H1 (cell line): Measurements from ENCODE around the gene VSNL1. TPM values are rescaled to one million over a fixed set of nuclear protein-coding genes. Genes with fewer than 3 reads are reported as not detected.

Source experiments
- CTCF ChIA-PET: fragments of 300-600 bp; sonication (Branson Sonifier 250); formaldehyde crosslinking; loops from one replicate; lab custom pipeline; 2021; ENCODE audit not compliant: partially characterized antibody; lab: Charles Lee
- POLR2A ChIA-PET: fragments of 300-600 bp; sonication (Branson Sonifier 250); formaldehyde crosslinking; loops from one replicate; lab custom pipeline; 2021; ENCODE audit warnings: inconsistent platforms; ENCODE audit not compliant: partially characterized antibody; lab: Charles Lee
- DNase-seq, 2 experiments: peaks; one replicate each; pipeline versions ENCODE4 v3.0.0 to v3.0.0-alpha.2; 2010 to 2022; ENCODE audit warnings: low spot score in 2 of 2, low read depth in 1 of 2, mixed read lengths in 1 of 2
- FAIRE-seq: peaks from 2 replicates; lab custom pipeline; 2011; peaks lifted over from hg19 to GRCh38; lab: Jason Lieb, UNC
- H2AFZ ChIP-seq: 2 replicates; pipeline ENCODE4 v1.8.1; 2012; ENCODE audit warnings: low read length, inconsistent platforms
- H2AK5ac ChIP-seq: 2 replicates; pipeline ENCODE4 v1.6.1; 2013; ENCODE audit warnings: low read depth, low read length
- H2BK120ac ChIP-seq: replicated peaks from 2 replicates; pipeline ENCODE3; 2013; ENCODE audit warnings: low read depth, low read length, inconsistent platforms
- H2BK12ac ChIP-seq: 2 replicates; pipeline ENCODE4 v1.6.1; 2013; ENCODE audit warnings: low read depth, low read length
- H2BK15ac ChIP-seq: 2 replicates; pipeline ENCODE4 v1.6.1; 2013; ENCODE audit warnings: low read length
- H2BK20ac ChIP-seq: 2 replicates; pipeline ENCODE4 v1.6.1; 2013; ENCODE audit warnings: low read length
- H2BK5ac ChIP-seq: 2 replicates; pipeline ENCODE4 v1.6.1; 2013; ENCODE audit warnings: low read depth, low read length
- H3K14ac ChIP-seq: 2 replicates; pipeline ENCODE4 v1.6.1; 2013; ENCODE audit warnings: inconsistent platforms; ENCODE audit not compliant: insufficient read length
- H3K18ac ChIP-seq: 2 replicates; pipeline ENCODE4 v1.6.1; 2013; ENCODE audit warnings: low read length; ENCODE audit errors: extremely low read depth
- H3K23ac ChIP-seq: 2 replicates; pipeline ENCODE4 v1.6.1; 2013; ENCODE audit warnings: inconsistent platforms; ENCODE audit not compliant: insufficient read length
- H3K23me2 ChIP-seq: 2 replicates; pipeline ENCODE4 v1.6.1; 2013; ENCODE audit warnings: low read depth, low read length
- H3K27ac ChIP-seq: 2 replicates; pipeline ENCODE4 v1.6.1; 2011; ENCODE audit warnings: low read depth, low read length, inconsistent platforms
- H3K27me3 ChIP-seq, 4 experiments: replicated peaks in 1 of 4; 1 replicate in 1 of 4; 2 replicates in 3 of 4; pipeline versions ENCODE4 v1.6.1 to v1.8.1; 2011 to 2013; ENCODE audit warnings: low read length in 3 of 4, mild to moderate bottlenecking in 3 of 4, inconsistent platforms in 2 of 4, mixed read lengths in 2 of 4, moderate library complexity in 1 of 4; ENCODE audit not compliant: control insufficient read depth in 3 of 4, insufficient read depth in 3 of 4; ENCODE audit errors: extremely low read depth in 1 of 4
- H3K36me3 ChIP-seq, 4 experiments: 2 replicates each; pipeline versions ENCODE4 v1.6.1 to v1.8.1; 2011 to 2013; ENCODE audit warnings: mild to moderate bottlenecking in 4 of 4, low read length in 3 of 4, moderate library complexity in 2 of 4, control low read depth in 1 of 4, inconsistent platforms in 1 of 4; ENCODE audit not compliant: insufficient read depth in 4 of 4, control insufficient read depth in 2 of 4
- H3K4ac ChIP-seq: replicated peaks from 2 replicates; pipeline ENCODE3; 2013; ENCODE audit warnings: low read length, low read depth, mixed read lengths, inconsistent platforms; ENCODE audit not compliant: insufficient read length
- H3K4me1 ChIP-seq, 4 experiments: replicated peaks in 1 of 4; 1 replicate in 1 of 4; 2 replicates in 3 of 4; pipeline versions ENCODE4 v1.6.1 to v1.8.1; 2011 to 2013; ENCODE audit warnings: low read length in 3 of 4, inconsistent platforms in 2 of 4, mixed read lengths in 1 of 4; ENCODE audit not compliant: insufficient read depth in 4 of 4, control insufficient read depth in 3 of 4
- H3K4me2 ChIP-seq, 2 experiments: 2 replicates each; pipeline versions ENCODE4 v1.6.1 to v1.8.1; 2011 to 2013; ENCODE audit warnings: low read depth in 2 of 2, low read length in 2 of 2, control low read depth in 1 of 2, inconsistent platforms in 1 of 2, mild to moderate bottlenecking in 1 of 2; ENCODE audit not compliant: insufficient read depth in 1 of 2
- H3K4me3 ChIP-seq, 4 experiments: fragments of 200-600, 300-600 bp in 1 of 4; sonication (generic), shearing (Covaris generic), sonication (Bioruptor Twin) in 1 of 4; 2 replicates each; pipeline versions ENCODE4 v1.5.1 to v1.8.1; 2011 to 2016; ENCODE audit warnings: low read length in 4 of 4, low read depth in 3 of 4, control low read depth in 2 of 4, inconsistent platforms in 2 of 4, mild to moderate bottlenecking in 2 of 4, mixed read lengths in 1 of 4, moderate library complexity in 1 of 4; ENCODE audit not compliant: insufficient read depth in 2 of 4; ENCODE audit errors: extremely low read depth in 1 of 4
- H3K56ac ChIP-seq: replicated peaks from 2 replicates; pipeline ENCODE3; 2013; ENCODE audit warnings: low read depth, mild to moderate bottlenecking, mixed read lengths, low read length, inconsistent platforms; ENCODE audit not compliant: insufficient read length
- H3K79me1 ChIP-seq: 2 replicates; pipeline ENCODE4 v1.6.1; 2013; ENCODE audit warnings: low read depth, low read length, control low read depth
- H3K79me2 ChIP-seq, 2 experiments: 2 replicates each; pipeline versions ENCODE4 v1.6.1 to v1.8.1; 2012 to 2013; ENCODE audit warnings: low read length in 2 of 2, mild to moderate bottlenecking in 2 of 2, inconsistent platforms in 1 of 2; ENCODE audit not compliant: insufficient read depth in 2 of 2, control insufficient read depth in 1 of 2
- H3K9ac ChIP-seq, 4 experiments: replicated peaks in 1 of 4; 1 replicate in 1 of 4; 2 replicates in 3 of 4; pipeline versions ENCODE4 v1.6.1 to v1.8.1; 2011 to 2013; ENCODE audit warnings: low read depth in 3 of 4, low read length in 3 of 4, control low read depth in 2 of 4, mild to moderate bottlenecking in 2 of 4, moderate library complexity in 2 of 4, inconsistent platforms in 1 of 4; ENCODE audit errors: extremely low read depth in 1 of 4
- H3K9me3 ChIP-seq, 2 experiments: 2 replicates each; pipeline versions ENCODE4 v1.6.1 to v1.8.1; 2012 to 2013; ENCODE audit warnings: mild to moderate bottlenecking in 2 of 2, moderate library complexity in 2 of 2, control low read depth in 1 of 2, inconsistent platforms in 1 of 2, low read depth in 1 of 2, low read length in 1 of 2, mixed read lengths in 1 of 2; ENCODE audit not compliant: insufficient read depth in 2 of 2
- H4K20me1 ChIP-seq, 2 experiments: replicated peaks in 1 of 2; 2 replicates each; pipeline versions ENCODE3 to v1.8.1; 2011 to 2013; ENCODE audit warnings: inconsistent platforms in 2 of 2, low read length in 2 of 2, mild to moderate bottlenecking in 1 of 2; ENCODE audit not compliant: insufficient read depth in 2 of 2, control insufficient read depth in 1 of 2
- H4K5ac ChIP-seq: 2 replicates; pipeline ENCODE4 v1.6.1; 2013; ENCODE audit warnings: low read length, low read depth, mixed read lengths, inconsistent platforms; ENCODE audit not compliant: insufficient read length
- H4K8ac ChIP-seq: 2 replicates; pipeline ENCODE4 v1.8.0; 2013; ENCODE audit warnings: mild to moderate bottlenecking, moderate library complexity, low read length, inconsistent platforms; ENCODE audit not compliant: insufficient read depth; ENCODE audit errors: extremely low read depth
- H4K91ac ChIP-seq: replicated peaks from 2 replicates; pipeline ENCODE3; 2013; ENCODE audit warnings: low read length, mixed read lengths, inconsistent platforms; ENCODE audit not compliant: insufficient read length
- CHD2 ChIP-seq: IDR thresholded peaks from 2 replicates; pipeline ENCODE4 v1.6.1; 2012; ENCODE audit warnings: low read length, improper control_type of control experiment
- NRF1 ChIP-seq: IDR thresholded peaks from 2 replicates; pipeline ENCODE4 v1.6.1; 2011; ENCODE audit warnings: mild to moderate bottlenecking, low read depth, low read length, improper control_type of control experiment
- RAD21 ChIP-seq, 2 experiments: IDR thresholded peaks in 1 of 2; conservative IDR thresholded peaks in 1 of 2; 2 replicates each; pipeline ENCODE4 v1.6.1; 2011; ENCODE audit warnings: low read depth in 2 of 2, low read length in 2 of 2, improper control_type of control experiment in 1 of 2, inconsistent platforms in 1 of 2, mild to moderate bottlenecking in 1 of 2, moderate library complexity in 1 of 2
- SIX5 ChIP-seq: IDR thresholded peaks from 2 replicates; pipeline ENCODE4 v1.6.1; 2011; ENCODE audit warnings: mild to moderate bottlenecking, low read depth, low read length
- WGBS, 2 experiments: shearing (Covaris generic) in 1 of 2; methylation state at CpG; one replicate each; pipeline versions ENCODE4 v1.1.6 to v1.1.7; 2013 to 2015; ENCODE audit warnings: low lambda C conversion rate in 2 of 2, mixed read lengths in 2 of 2, inconsistent platforms in 1 of 2, low coverage in 1 of 2, missing lambda C conversion rate in 1 of 2; ENCODE audit not compliant: insufficient replicate concordance in 2 of 2, insufficient coverage in 1 of 2, insufficient read length in 1 of 2; ENCODE audit errors: extremely low coverage in 1 of 2, missing lambda C conversion rate in 1 of 2; 5-methylcytosine and 5-hydroxymethylcytosine counted together
- polyA plus RNA-seq, 7 experiments: library from polyadenylated mRNA; depleted of rRNA in 3 of 7; stranded (reverse) in 5 of 7; unstranded in 2 of 7; fragments of >200 nt in 5 of 7; fragments of 200-250 nt in 2 of 7; gene quantifications; 1 replicate in 5 of 7; 2 replicates in 1 of 7; 4 replicates in 1 of 7; pipeline versions ENCODE4 v1.2.1 to v1.2.3, GENCODE V29; 2011 to 2013; ENCODE audit warnings: missing spikeins in 2 of 7, mixed read lengths in 2 of 7
- total RNA-seq: library from RNA; stranded (reverse); fragmentation: NEBNext Ultra II Directional; extraction: Animal tissue kit (Norgen Biotek cat#: 25700); gene quantifications from 2 replicates; pipeline ENCODE4 v1.2.1, GENCODE V29; 2021
- TF ChIP-seq, protein P1 (sequence below), 3 experiments: IDR thresholded peaks; 1 replicate in 2 of 3; 2 replicates in 1 of 3; pipeline versions ENCODE4 v1.5.1 to v1.6.1; 2011; ENCODE audit warnings: low read length in 3 of 3, mild to moderate bottlenecking in 3 of 3, inconsistent platforms in 2 of 3, low read depth in 1 of 3, moderate library complexity in 1 of 3; ENCODE audit not compliant: insufficient read depth in 1 of 3; ENCODE audit errors: control extremely low read depth in 1 of 3

Gene VSNL1
- total and polyA plus RNA-seq, 2 of the 8 experiments (the other 6 are each of a cell fraction or from before 2014, with no cell fraction given): 49.4 to 108 TPM

DNA sequence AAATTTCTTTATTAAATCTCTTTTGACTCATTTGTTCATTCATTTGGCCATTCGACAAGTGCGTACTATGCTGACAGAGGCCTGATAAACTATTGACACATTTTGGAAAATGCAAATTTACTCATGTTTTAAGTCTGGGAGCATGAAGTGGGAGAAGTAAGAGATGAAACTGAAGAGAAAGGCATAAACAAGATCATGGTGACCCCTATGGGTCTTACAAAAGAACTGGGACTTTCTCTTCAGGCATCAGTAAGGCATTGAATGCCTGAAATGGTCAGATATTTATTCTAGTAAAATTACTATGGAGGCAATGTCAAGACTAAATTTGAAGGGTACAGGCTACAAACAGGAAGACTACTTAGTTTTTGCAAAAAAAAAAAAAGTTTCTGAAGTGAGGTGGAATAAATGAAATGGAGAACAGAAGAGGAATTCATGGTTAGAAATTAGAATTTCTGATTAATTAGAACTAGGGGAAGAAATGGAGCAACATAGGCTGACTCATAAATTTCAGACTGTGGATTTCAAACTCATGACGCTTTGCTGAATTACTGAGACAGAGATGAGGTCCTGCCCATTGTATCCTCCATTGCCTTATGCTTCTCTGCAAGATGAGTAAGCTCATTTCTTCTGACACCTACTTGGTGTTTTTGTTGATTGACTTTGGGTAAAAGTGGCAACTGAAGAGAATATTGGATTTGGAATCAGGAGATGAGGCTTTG is 32.7 kb downstream of the VSNL1 start:
- no peak overlapping the region for H3K4ac ChIP-seq
- H3K23ac ChIP-seq: no peak overlapping the region
- H2AK5ac ChIP-seq: no peak overlapping the region
- no peak overlapping the region for H2BK15ac ChIP-seq
- no peak overlapping the region for H2BK120ac ChIP-seq
- FAIRE-seq (peak; percentile 78), DNase-seq (no peak)
- TF ChIP-seq SIX5 (no peak), RAD21 (IDR thresholded peaks at IDR 0.05 in 1 of 2, conservative IDR thresholded peaks at IDR 0.05 in 1 of 2; ENCODE audit: low read depth in 2 of 2, low read length in 2 of 2) (peak; percentile 69 to 72), CHD2 (no peak), NRF1 (no peak)
- TF ChIP-seq, protein P1, sequence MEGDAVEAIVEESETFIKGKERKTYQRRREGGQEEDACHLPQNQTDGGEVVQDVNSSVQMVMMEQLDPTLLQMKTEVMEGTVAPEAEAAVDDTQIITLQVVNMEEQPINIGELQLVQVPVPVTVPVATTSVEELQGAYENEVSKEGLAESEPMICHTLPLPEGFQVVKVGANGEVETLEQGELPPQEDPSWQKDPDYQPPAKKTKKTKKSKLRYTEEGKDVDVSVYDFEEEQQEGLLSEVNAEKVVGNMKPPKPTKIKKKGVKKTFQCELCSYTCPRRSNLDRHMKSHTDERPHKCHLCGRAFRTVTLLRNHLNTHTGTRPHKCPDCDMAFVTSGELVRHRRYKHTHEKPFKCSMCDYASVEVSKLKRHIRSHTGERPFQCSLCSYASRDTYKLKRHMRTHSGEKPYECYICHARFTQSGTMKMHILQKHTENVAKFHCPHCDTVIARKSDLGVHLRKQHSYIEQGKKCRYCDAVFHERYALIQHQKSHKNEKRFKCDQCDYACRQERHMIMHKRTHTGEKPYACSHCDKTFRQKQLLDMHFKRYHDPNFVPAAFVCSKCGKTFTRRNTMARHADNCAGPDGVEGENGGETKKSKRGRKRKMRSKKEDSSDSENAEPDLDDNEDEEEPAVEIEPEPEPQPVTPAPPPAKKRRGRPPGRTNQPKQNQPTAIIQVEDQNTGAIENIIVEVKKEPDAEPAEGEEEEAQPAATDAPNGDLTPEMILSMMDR (IDR thresholded peaks at IDR 0.05; ENCODE audit: control extremely low read depth in 1 of 3, insufficient read depth in 1 of 3, low read depth in 1 of 3, low read length in 3 of 3): peak in 2 of 3 experiments; percentile 29 to 51; a peak in 2 of 4 replicates
- 89% methylated on average over 3 of the region's 3 CpGs; no CpG with 5 or more reads in 1 of the 2 experiments for WGBS, 2 experiments
- H3K4me1 ChIP-seq: no peaks in the 10 kb centered on the region; a peak in 2 of 7 replicates
- H3K27ac ChIP-seq: no peak overlapping the region
- H3K56ac ChIP-seq: no peak overlapping the region
- no peak overlapping the region for H3K14ac ChIP-seq
- CTCF ChIA-PET: interaction anchor here (0.6 to 3.1 kb wide), 23 partner anchors 10 to 258 kb away, joined by 3 to 13 read pairs (median 4); partner anchors contain the start of gene VSNL1
- H4K8ac ChIP-seq: no peak overlapping the region
- H2BK20ac ChIP-seq: no peak overlapping the region
- H2BK12ac ChIP-seq: no peak overlapping the region
- POLR2A ChIA-PET: interaction anchor here (0.9 to 2.2 kb wide), 6 partner anchors 9 to 35 kb away, joined by 3 to 9 read pairs (median 4); partner anchors contain the start of gene VSNL1
- peaks cover 0 to 1% (median 0%) of the 10 kb centered on the region in 4 experiments; a peak in 1 of 8 replicates for H3K36me3 ChIP-seq
- H2AFZ ChIP-seq: no peak overlapping the region
- no peaks in the 10 kb centered on the region for H3K23me2 ChIP-seq
- no peaks in the 10 kb centered on the region for H3K79me1 ChIP-seq
- H3K9me3 ChIP-seq: no peaks in the 10 kb centered on the region
- no peak overlapping the region for H3K9ac ChIP-seq
- H4K20me1 ChIP-seq: peaks cover 0 to 2% of the 10 kb centered on the region in 2 experiments
- peaks cover 0 to 84% of the 10 kb centered on the region in 2 experiments; a peak in 2 of 4 replicates for H3K79me2 ChIP-seq
- no peak overlapping the region for H3K4me3 ChIP-seq
- H4K91ac ChIP-seq: no peak overlapping the region
- no peaks in the 10 kb centered on the region for H3K27me3 ChIP-seq
- no peak overlapping the region for H3K18ac ChIP-seq
- no peak overlapping the region for H4K5ac ChIP-seq
- no peak overlapping the region for H3K4me2 ChIP-seq
- no peak overlapping the region for H2BK5ac ChIP-seq
